HEK293 (cell line): ENCODE measurements around the gene LRRC8D.

Source experiments
- CTCF ChIA-PET: fragments of 350-600 bp; formaldehyde crosslinking; extraction: SDS; loops from one replicate; lab custom pipeline; 2021; ENCODE audit warnings: antibody characterized with exemption; lab: Yijun Ruan, JAX
- POLR2A ChIA-PET: fragments of 300-600 bp; formaldehyde crosslinking; extraction: SDS; loops from one replicate; lab custom pipeline; 2020; ENCODE audit warnings: antibody characterized with exemption, inconsistent platforms; lab: Yijun Ruan, JAX
- H3K27ac ChIP-seq: fragments of 200-500 bp; sonication (Bioruptor generic); 2 replicates; pipeline ENCODE4 v1.5.1; 2014; ENCODE audit warnings: low read depth, low read length, control low read depth, inconsistent platforms; ENCODE audit errors: extremely low read depth
- H3K36me3 ChIP-seq, 2 experiments: fragments of 200-500 bp in 1 of 2; sonication (Bioruptor generic) in 1 of 2; 1 replicate in 1 of 2; 2 replicates in 1 of 2; pipeline ENCODE4 v1.5.1; 2014 to 2017; ENCODE audit warnings: inconsistent platforms in 2 of 2, low read length in 2 of 2; ENCODE audit not compliant: control insufficient read depth in 2 of 2, insufficient read depth in 1 of 2
- H3K4me1 ChIP-seq: fragments of 200-500 bp; sonication (Bioruptor generic); 2 replicates; pipeline ENCODE4 v1.5.1; 2014; ENCODE audit warnings: mild to moderate bottlenecking, low read length, inconsistent platforms; ENCODE audit not compliant: control insufficient read depth, insufficient read depth
- H3K4me3 ChIP-seq: 2 replicates; pipeline ENCODE4 v1.5.1; 2011; ENCODE audit warnings: low read depth, mild to moderate bottlenecking, control low read depth, low read length, moderate library complexity
- H3K9me3 ChIP-seq: fragments of 200-500 bp; sonication (Bioruptor generic); 2 replicates; pipeline ENCODE4 v1.5.1; 2014; ENCODE audit warnings: low read depth, low read length, inconsistent platforms; ENCODE audit not compliant: control insufficient read depth, insufficient read depth
- ATF2 ChIP-seq: fragments of 450-650 bp; formaldehyde crosslinking; IDR thresholded peaks from 2 replicates; pipeline ENCODE4 v1.5.1; 2016; ENCODE audit warnings: missing biosample characterization, missing genetic modification characterization, low read depth
- CTCF ChIP-seq: fragments of 450-650 bp; formaldehyde crosslinking; IDR thresholded peaks from 2 replicates; pipeline ENCODE4 v1.5.1; 2016; ENCODE audit warnings: missing biosample characterization, missing genetic modification characterization
- MZF1 ChIP-seq: fragments of 450-650 bp; formaldehyde crosslinking; IDR thresholded peaks from 2 replicates; pipeline ENCODE4 v1.5.1; 2017; ENCODE audit warnings: missing biosample characterization, missing genetic modification characterization, borderline replicate concordance
- PRDM1 ChIP-seq: fragments of 450-650 bp; formaldehyde crosslinking; IDR thresholded peaks from 2 replicates; pipeline ENCODE4; 2016; ENCODE audit warnings: missing biosample characterization, missing genetic modification characterization
- PRDM4 ChIP-seq: fragments of 450-650 bp; formaldehyde crosslinking; IDR thresholded peaks from 2 replicates; pipeline ENCODE4 v1.5.1; 2017; ENCODE audit warnings: missing biosample characterization, missing genetic modification characterization
- PRDM6 ChIP-seq: fragments of 450-650 bp; formaldehyde crosslinking; IDR thresholded peaks from 2 replicates; pipeline ENCODE4 v1.5.1; 2017; ENCODE audit warnings: missing biosample characterization, missing genetic modification characterization
- YY1 ChIP-seq: fragments of 450-650 bp; formaldehyde crosslinking; IDR thresholded peaks from 2 replicates; pipeline ENCODE4 v1.5.1; 2018; ENCODE audit warnings: missing biosample characterization, missing genetic modification characterization
- ZBTB10 ChIP-seq: fragments of 450-650 bp; formaldehyde crosslinking; IDR thresholded peaks from 2 replicates; pipeline ENCODE4 v1.5.1; 2016; ENCODE audit warnings: missing biosample characterization, missing genetic modification characterization
- ZBTB17 ChIP-seq: fragments of 450-650 bp; formaldehyde crosslinking; IDR thresholded peaks from 2 replicates; pipeline ENCODE4 v1.5.1; 2016; ENCODE audit warnings: missing biosample characterization, missing genetic modification characterization
- ZBTB6 ChIP-seq: fragments of 450-650 bp; formaldehyde crosslinking; IDR thresholded peaks from 2 replicates; pipeline ENCODE4 v1.5.1; 2017; ENCODE audit warnings: missing biosample characterization, missing genetic modification characterization
- ZFP69B ChIP-seq: fragments of 450-650 bp; formaldehyde crosslinking; IDR thresholded peaks from 2 replicates; pipeline ENCODE4 v1.5.1; 2016; ENCODE audit warnings: missing biosample characterization, missing genetic modification characterization
- ZNF16 ChIP-seq: fragments of 450-650 bp; formaldehyde crosslinking; IDR thresholded peaks from 2 replicates; pipeline ENCODE4 v1.5.1; 2016; ENCODE audit warnings: low read depth, missing biosample characterization, missing genetic modification characterization
- ZNF2 ChIP-seq: fragments of 450-650 bp; formaldehyde crosslinking; IDR thresholded peaks from 2 replicates; pipeline ENCODE4 v1.5.1; 2016; ENCODE audit warnings: missing biosample characterization, missing genetic modification characterization
- ZNF24 ChIP-seq: fragments of 450-650 bp; formaldehyde crosslinking; IDR thresholded peaks from 2 replicates; pipeline ENCODE4 v1.5.1; 2016; ENCODE audit warnings: missing biosample characterization, missing genetic modification characterization
- ZNF335 ChIP-seq: fragments of 450-650 bp; formaldehyde crosslinking; conservative IDR thresholded peaks from 2 replicates; pipeline ENCODE4 v1.5.1; 2016; ENCODE audit warnings: missing biosample characterization, missing genetic modification characterization
- ZNF366 ChIP-seq: fragments of 450-650 bp; formaldehyde crosslinking; conservative IDR thresholded peaks from 2 replicates; pipeline ENCODE4 v1.5.1; 2016; ENCODE audit warnings: missing biosample characterization, missing genetic modification characterization
- ZNF394 ChIP-seq: fragments of 450-650 bp; formaldehyde crosslinking; IDR thresholded peaks from 2 replicates; pipeline ENCODE4 v1.5.1; 2016; ENCODE audit warnings: missing biosample characterization, missing genetic modification characterization, mild to moderate bottlenecking, moderate library complexity, borderline replicate concordance
- ZNF585B ChIP-seq: fragments of 450-650 bp; formaldehyde crosslinking; IDR thresholded peaks from 2 replicates; pipeline ENCODE4 v1.5.1; 2016; ENCODE audit warnings: missing biosample characterization, missing genetic modification characterization
- ZNF692 ChIP-seq: fragments of 450-650 bp; formaldehyde crosslinking; IDR thresholded peaks from 2 replicates; pipeline ENCODE4 v1.5.1; 2016; ENCODE audit warnings: missing biosample characterization, missing genetic modification characterization
- ZSCAN23 ChIP-seq: fragments of 450-650 bp; formaldehyde crosslinking; IDR thresholded peaks from 2 replicates; pipeline ENCODE4 v1.5.1; 2016; ENCODE audit warnings: missing biosample characterization, missing genetic modification characterization

Gene LRRC8D

GRCh38 chr1:89822109-89822962, 1.5 kb downstream of the LRRC8D start (continued):
- TF ChIP-seq ZFP69B (tag by site-specific recombination) (peak; percentile 73; the same call in 1 of the 2 replicates), ZSCAN23 (tag by site-specific recombination) (no peak), PRDM4 (tag by site-specific recombination) (0 out of 2 replicates have a peak, but pooled peaks have one; percentile 12), ZNF366 (tag by site-specific recombination) (0 out of 2 replicates have a peak, but pooled peaks have one; percentile 15), ZBTB6 (tag by site-specific recombination) (no peak), ZBTB10 (tag by site-specific recombination) (peak; percentile 58; the same call in 1 of the 2 replicates), MZF1 (tag by site-specific recombination) (peak; percentile 35; the same call in 1 of the 2 replicates), ZNF335 (peak; percentile 51), ZNF16 (tag by site-specific recombination) (peak; percentile 81; the same call in 1 of the 2 replicates), CTCF (tag by site-specific recombination) (no peak), ZNF692 (peak; percentile 67), ZBTB17 (tag by site-specific recombination) (peak; percentile 63), PRDM1 (no peak)
- TF ChIP-seq, all 188 proteins: peak for 12

GRCh38 chr1:89822999-89823628, 2.3 kb downstream of the LRRC8D start:
- Histone ChIP-seq H3K4me3 (no peak overlapping the region), H3K4me1 (peaks cover 8% of the 10 kb centered on the region), H3K36me3 (peaks cover 0 to 10% of the 10 kb centered on the region in 2 experiments; a peak in 1 of 3 replicates), H3K9me3 (no peaks in the 10 kb centered on the region), H3K27ac (0 out of 2 replicates have a peak overlapping the region, but pooled peaks have one; percentile 13)
- POLR2A ChIA-PET = interaction anchor here (0.6 kb wide), 1 partner anchor 20 kb away, joined by 3 read pairs; no protein-coding TSS in a partner anchor
- CTCF ChIA-PET = interaction anchor here (0.5 to 0.7 kb wide), 2 partner anchors 22 to 1277 kb away, joined by 3 to 4 read pairs; no protein-coding TSS in a partner anchor
- TF ChIP-seq ZNF2 (tag by site-specific recombination) (no peak), ZNF394 (tag by site-specific recombination) (peak; percentile 50; the same call in 1 of the 2 replicates), ZNF335 (0 out of 2 replicates have a peak, but pooled peaks have one; percentile 42), PRDM6 (tag by site-specific recombination) (peak; percentile 51; the same call in 1 of the 2 replicates), ZNF585B (tag by site-specific recombination) (no peak), YY1 (tag by site-specific recombination) (0 out of 2 replicates have a peak, but pooled peaks have one; percentile 14), ZNF24 (tag by site-specific recombination) (no peak), ATF2 (tag by site-specific recombination) (0 out of 2 replicates have a peak, but pooled peaks have one; percentile 23)
